Measurements from ENCODE around the gene SNX30.

DNA sequence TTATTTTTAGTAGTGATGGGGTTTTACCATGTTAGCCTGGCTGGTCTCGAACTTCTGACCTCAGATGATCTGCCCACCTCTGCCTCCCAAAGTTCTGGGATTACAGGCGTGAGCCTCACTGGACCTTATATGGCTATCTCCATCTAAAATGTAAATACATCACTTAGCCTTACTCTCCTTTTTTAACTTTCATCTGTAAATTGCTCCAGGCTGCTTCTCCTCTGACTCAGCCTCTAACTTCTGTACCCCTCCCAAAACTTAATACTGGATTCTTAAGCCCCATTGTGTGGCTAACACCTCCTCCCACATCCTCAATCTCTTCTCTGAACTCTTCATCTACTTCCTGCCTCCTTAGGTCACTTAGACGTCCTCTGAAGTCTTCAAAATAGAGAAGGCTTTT, 4.0 kb downstream of the SNX30 start:
- TF ChIP-seq, protein P1, sequence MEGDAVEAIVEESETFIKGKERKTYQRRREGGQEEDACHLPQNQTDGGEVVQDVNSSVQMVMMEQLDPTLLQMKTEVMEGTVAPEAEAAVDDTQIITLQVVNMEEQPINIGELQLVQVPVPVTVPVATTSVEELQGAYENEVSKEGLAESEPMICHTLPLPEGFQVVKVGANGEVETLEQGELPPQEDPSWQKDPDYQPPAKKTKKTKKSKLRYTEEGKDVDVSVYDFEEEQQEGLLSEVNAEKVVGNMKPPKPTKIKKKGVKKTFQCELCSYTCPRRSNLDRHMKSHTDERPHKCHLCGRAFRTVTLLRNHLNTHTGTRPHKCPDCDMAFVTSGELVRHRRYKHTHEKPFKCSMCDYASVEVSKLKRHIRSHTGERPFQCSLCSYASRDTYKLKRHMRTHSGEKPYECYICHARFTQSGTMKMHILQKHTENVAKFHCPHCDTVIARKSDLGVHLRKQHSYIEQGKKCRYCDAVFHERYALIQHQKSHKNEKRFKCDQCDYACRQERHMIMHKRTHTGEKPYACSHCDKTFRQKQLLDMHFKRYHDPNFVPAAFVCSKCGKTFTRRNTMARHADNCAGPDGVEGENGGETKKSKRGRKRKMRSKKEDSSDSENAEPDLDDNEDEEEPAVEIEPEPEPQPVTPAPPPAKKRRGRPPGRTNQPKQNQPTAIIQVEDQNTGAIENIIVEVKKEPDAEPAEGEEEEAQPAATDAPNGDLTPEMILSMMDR (IDR thresholded peaks at IDR 0.05) = no peak
- no peak for TF ChIP-seq EP300 (IDR thresholded peaks at IDR 0.05)

All from gastroesophageal sphincter (tissue), 3 donors.